Measurements from ENCODE around the gene ZNF410. TPM values are rescaled to one million over a fixed set of nuclear protein-coding genes. Genes with fewer than 3 reads are reported as not detected.

ZNF410 gene
- total RNA-seq, 1 experiment from 2014 or later, result 28.1 TPM

GRCh38 chr14:73924337-73924736 lies 37.7 kb downstream of the ZNF410 start:
- H3K27ac Mint-ChIP-seq, result no peak overlapping the region; a peak in 1 of 7 replicates
- H3K4me3 Mint-ChIP-seq, result no peak overlapping the region
- no peak for TF ChIP-seq CTCF (conservative IDR thresholded peaks at IDR 0.05)

More at GRCh38 chr14:73924337-73924736, 37.7 kb downstream of the ZNF410 start:
- H3K27me3 ChIP-seq (ENCODE audit: insufficient read depth, low read length), result no peaks in the 10 kb centered on the region
- H3K79me2 ChIP-seq (ENCODE audit: insufficient read depth, low read length), result no peaks in the 10 kb centered on the region
- no peak overlapping the region for H2AK5ac ChIP-seq (ENCODE audit: insufficient read length, low read length)
- H4K5ac ChIP-seq (ENCODE audit: insufficient read length, low read depth, low read length), result no peak overlapping the region
- no peaks in the 10 kb centered on the region for H3K4me1 ChIP-seq (ENCODE audit: insufficient read depth, low read length)
- H3K4me2 ChIP-seq (ENCODE audit: insufficient read depth, insufficient read length, low read length), result no peak overlapping the region
- H3K9ac ChIP-seq (ENCODE audit: extremely low read depth, insufficient read length, low read length), result no peak overlapping the region
- no peaks in the 10 kb centered on the region for H4K20me1 ChIP-seq (ENCODE audit: control insufficient read depth, insufficient read depth, insufficient read length)
- no peak overlapping the region for H3K4ac ChIP-seq (ENCODE audit: low read depth, low read length)
- no peak overlapping the region for H2BK5ac ChIP-seq (ENCODE audit: insufficient read length, low read length)
- H3K14ac ChIP-seq (ENCODE audit: insufficient read depth, low read length), result no peak overlapping the region
- H3K56ac ChIP-seq (ENCODE audit: insufficient read length, low read depth, low read length), result no peak overlapping the region
- peaks cover 5 to 67% (median 58%) of the 10 kb centered on the region in 3 experiments for H3K36me3 Mint-ChIP-seq (ENCODE audit: insufficient read depth in 1 of 3, low read depth in 3 of 3)
- H3K18ac ChIP-seq (ENCODE audit: insufficient read length, low read depth, low read length), result no peak overlapping the region
- DNase-seq, result no peak
- no peak overlapping the region for H3T11ph ChIP-seq (ENCODE audit: low read length)
- no peak overlapping the region for H2BK120ac ChIP-seq (ENCODE audit: low read depth, low read length, poor library complexity, severe bottlenecking)
- H4K8ac ChIP-seq (replicated peaks; ENCODE audit: insufficient read length, low read depth, low read length), result no peak overlapping the region
- H3K27me3 Mint-ChIP-seq (ENCODE audit: low read depth), result no peaks in the 10 kb centered on the region
- H2BK15ac ChIP-seq (ENCODE audit: low read depth, low read length), result no peak overlapping the region
- no peaks in the 10 kb centered on the region for H3K9me3 ChIP-seq (ENCODE audit: control insufficient read depth, low read depth, low read length)
- no peak overlapping the region for H3K27ac ChIP-seq (ENCODE audit: insufficient read length, low read depth, low read length)
- H3K23ac ChIP-seq (ENCODE audit: insufficient read length, low read depth, low read length), result no peak overlapping the region
- H3K9me3 Mint-ChIP-seq, result no peaks in the 10 kb centered on the region
- H3K23me2 ChIP-seq (ENCODE audit: insufficient read length, low read depth, low read length, poor library complexity, severe bottlenecking), result no peaks in the 10 kb centered on the region
- H2BK12ac ChIP-seq (ENCODE audit: insufficient read length, low read depth, low read length), result no peak overlapping the region
- no peaks in the 10 kb centered on the region for H3K4me1 Mint-ChIP-seq
- no peaks in the 10 kb centered on the region for H3K79me1 ChIP-seq (ENCODE audit: insufficient read depth, low read depth, low read length, poor library complexity, severe bottlenecking)
- no peak overlapping the region for H2BK20ac ChIP-seq (ENCODE audit: low read depth, low read length, poor library complexity, severe bottlenecking)
- H4K91ac ChIP-seq (ENCODE audit: insufficient read length, low read depth, low read length), result no peak overlapping the region
- WGBS (ENCODE audit: extremely low coverage, insufficient read length, low lambda C conversion rate), result no CpG with 5 or more reads among the region's 5 CpGs
- no peak overlapping the region for H2AFZ ChIP-seq (ENCODE audit: low read length)
